Ovary (tissue), 9 donors: ENCODE results near the gene ANKRD39. TPM values are rescaled to one million over a fixed set of nuclear protein-coding genes. Genes with fewer than 3 reads are reported as not detected.

ENCODE experiments used
- DNase-seq, 5 donors: peaks; one replicate each; pipeline ENCODE4 v3.0.0-alpha.2; 2019 to 2020
- H3K27ac ChIP-seq, 2 donors: fragments of 200-600 bp; one replicate each; pipeline versions ENCODE4 v1.5.1 to v1.8.0; 2019 to 2022
- H3K27me3 ChIP-seq: fragments of 200-600 bp; one replicate; pipeline ENCODE4 v1.8.0; 2022
- H3K36me3 ChIP-seq: fragments of 200-600 bp; sonication (generic); one replicate; pipeline ENCODE4 v1.5.1; 2019
- H3K4me1 ChIP-seq: one replicate; pipeline ENCODE4 v1.8.1; 2013; ENCODE audit warnings: mild to moderate bottlenecking, moderate library complexity; ENCODE audit not compliant: insufficient read depth
- H3K4me3 ChIP-seq: fragments of 200-600 bp; sonication (generic); one replicate; pipeline ENCODE4 v1.5.1; 2017
- H3K9me3 ChIP-seq, 2 donors: fragments of 200-600 bp in 1 of 2; sonication (generic) in 1 of 2; one replicate each; pipeline versions ENCODE4 v1.5.1 to v1.8.1; 2013 to 2019; ENCODE audit warnings: mild to moderate bottlenecking in 1 of 2, moderate library complexity in 1 of 2
- EP300 ChIP-seq: sonication (generic); formaldehyde crosslinking; IDR thresholded peaks from one replicate; pipeline ENCODE4 v1.6.1; 2017; ENCODE audit warnings: antibody characterized with exemption
- POLR2A ChIP-seq: fragments of 450-650 bp; IDR thresholded peaks from one replicate; pipeline ENCODE4 v1.6.1; 2017; ENCODE audit warnings: antibody characterized with exemption, mild to moderate bottlenecking, moderate library complexity
- WGBS, 3 donors: extraction: QIAGEN DNeasy Blood & Tissue Kit in 1 of 3; methylation state at CpG; one replicate each; pipeline versions ENCODE4 v1.1.5 to v1.1.7; 2013 to 2017; 5-methylcytosine and 5-hydroxymethylcytosine counted together
- intact Hi-C, 4 donors: fragments of 100-400 bp; cut with DNase I; formaldehyde crosslinking; loops; one replicate each; pipeline versions ENCODE4 v1.11.0 to v1.15.1; 2022 to 2023
- polyA plus RNA-seq, 2 donors: library from polyadenylated mRNA; stranded (reverse); fragments of 200-250 nt in 1 of 2; fragments of 350-450 nt in 1 of 2; fragmentation: Illumina TruSeq in 1 of 2; extraction: RNeasy Lipid Tissue Mini Kit (QIAGEN cat#74804) in 1 of 2; gene quantifications; one replicate each; pipeline ENCODE4 v1.2.3, GENCODE V29; 2013 to 2014
- total RNA-seq, 7 donors: library from RNA; depleted of rRNA in 2 of 7; stranded (reverse); fragments of >200 nt in 2 of 7; fragmentation: NEBNext Ultra II Directional in 3 of 7; extraction: Animal tissue kit (Norgen Biotek cat#: 25700) in 3 of 7; gene quantifications; one replicate each; pipeline versions ENCODE4 v1.1.0 to v1.2.4, GENCODE V29; 2016 to 2023
- TF ChIP-seq, protein P1 (sequence below), 3 donors: fragments of 450-650 bp in 2 of 3; fragments of 200-600 bp in 1 of 3; IDR thresholded peaks; one replicate each; pipeline versions ENCODE4 v1.5.1 to v1.8.0; 2016 to 2022; ENCODE audit warnings: antibody characterized with exemption in 3 of 3, mild to moderate bottlenecking in 1 of 3
- donor health status: DM: no; HTN: no; CAD: no; lungs with moderate emphysema.
- donor health status: DM: no; HTN: no; CAD: no.
- donor health status: Bipolar disorder and iron deficiency.
- donor health status: DM: yes; HTN: yes; CAD: no.
- donor health status: DM: no; HTN: no; CAD: no.
- donor health status: DM: yes; HTN: yes; CAD: no.

ANKRD39 gene
- total and polyA plus RNA-seq, 9 donors, result 2.6 to 14.7 (median 12.7) TPM

DNA sequence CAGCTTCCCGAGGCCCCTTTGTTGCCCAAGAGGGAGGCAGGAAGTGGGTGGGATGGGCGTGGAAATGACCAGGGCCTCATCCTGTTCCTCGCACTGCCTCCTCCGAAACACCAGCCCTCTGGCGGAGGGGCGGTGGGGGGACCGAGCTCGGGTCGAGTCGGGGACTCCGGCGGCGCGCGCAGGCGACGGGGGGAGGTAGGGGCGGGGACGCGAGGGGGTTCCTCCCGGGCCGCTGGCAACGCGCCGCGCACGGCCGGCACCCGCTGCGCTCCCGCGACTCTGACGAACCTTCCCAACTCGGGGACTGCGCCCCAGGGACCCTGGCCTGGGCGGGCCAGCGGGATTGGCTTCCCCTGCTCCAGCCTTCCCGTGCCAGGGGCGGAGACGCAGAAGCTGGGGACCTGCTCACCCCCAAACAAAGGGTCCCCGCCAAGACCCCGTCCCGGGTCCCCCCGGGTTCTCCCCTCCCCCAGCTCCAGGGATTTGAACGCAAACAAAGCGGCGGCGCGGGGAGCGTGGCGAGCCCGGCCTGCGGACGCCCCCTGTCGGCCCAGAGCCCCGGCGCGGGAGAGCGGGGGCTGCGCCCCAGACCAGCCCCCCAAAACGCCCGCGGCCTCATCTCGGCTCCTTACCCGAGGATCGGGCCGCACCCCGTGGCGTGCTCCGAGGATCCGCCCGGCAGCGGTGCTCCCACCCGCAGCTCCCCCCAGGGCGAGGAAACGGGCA lies 10.9 kb upstream of the ANKRD39 start:
- peaks cover 10% of the 10 kb centered on the region for H3K4me1 ChIP-seq
- TF ChIP-seq POLR2A, result peak; percentile 17
- TF ChIP-seq, protein P1, sequence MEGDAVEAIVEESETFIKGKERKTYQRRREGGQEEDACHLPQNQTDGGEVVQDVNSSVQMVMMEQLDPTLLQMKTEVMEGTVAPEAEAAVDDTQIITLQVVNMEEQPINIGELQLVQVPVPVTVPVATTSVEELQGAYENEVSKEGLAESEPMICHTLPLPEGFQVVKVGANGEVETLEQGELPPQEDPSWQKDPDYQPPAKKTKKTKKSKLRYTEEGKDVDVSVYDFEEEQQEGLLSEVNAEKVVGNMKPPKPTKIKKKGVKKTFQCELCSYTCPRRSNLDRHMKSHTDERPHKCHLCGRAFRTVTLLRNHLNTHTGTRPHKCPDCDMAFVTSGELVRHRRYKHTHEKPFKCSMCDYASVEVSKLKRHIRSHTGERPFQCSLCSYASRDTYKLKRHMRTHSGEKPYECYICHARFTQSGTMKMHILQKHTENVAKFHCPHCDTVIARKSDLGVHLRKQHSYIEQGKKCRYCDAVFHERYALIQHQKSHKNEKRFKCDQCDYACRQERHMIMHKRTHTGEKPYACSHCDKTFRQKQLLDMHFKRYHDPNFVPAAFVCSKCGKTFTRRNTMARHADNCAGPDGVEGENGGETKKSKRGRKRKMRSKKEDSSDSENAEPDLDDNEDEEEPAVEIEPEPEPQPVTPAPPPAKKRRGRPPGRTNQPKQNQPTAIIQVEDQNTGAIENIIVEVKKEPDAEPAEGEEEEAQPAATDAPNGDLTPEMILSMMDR (IDR thresholded peaks at IDR 0.05), result peak; percentile 38 to 76 (median 66)
- TF ChIP-seq EP300, result no peak
- H3K4me3 ChIP-seq, result peak overlapping the region; percentile 91
- peak overlapping the region; percentile 96 to 98 for H3K27ac ChIP-seq
- DNase-seq, result peak; percentile 88 to 92 (median 90)
- WGBS, 3 donors, result 0% methylated on average over 34 to 76 of the region's 76 CpGs
- H3K9me3 ChIP-seq, result no peaks in the 10 kb centered on the region
- no peaks in the 10 kb centered on the region for H3K27me3 ChIP-seq
- intact Hi-C loops, result loop anchor here in 2 of 4 donors (2.0 to 5.0 kb wide), 2 partner anchors 38 to 84 kb away; no protein-coding TSS in a partner anchor
- H3K36me3 ChIP-seq, result no peaks in the 10 kb centered on the region

DNA sequence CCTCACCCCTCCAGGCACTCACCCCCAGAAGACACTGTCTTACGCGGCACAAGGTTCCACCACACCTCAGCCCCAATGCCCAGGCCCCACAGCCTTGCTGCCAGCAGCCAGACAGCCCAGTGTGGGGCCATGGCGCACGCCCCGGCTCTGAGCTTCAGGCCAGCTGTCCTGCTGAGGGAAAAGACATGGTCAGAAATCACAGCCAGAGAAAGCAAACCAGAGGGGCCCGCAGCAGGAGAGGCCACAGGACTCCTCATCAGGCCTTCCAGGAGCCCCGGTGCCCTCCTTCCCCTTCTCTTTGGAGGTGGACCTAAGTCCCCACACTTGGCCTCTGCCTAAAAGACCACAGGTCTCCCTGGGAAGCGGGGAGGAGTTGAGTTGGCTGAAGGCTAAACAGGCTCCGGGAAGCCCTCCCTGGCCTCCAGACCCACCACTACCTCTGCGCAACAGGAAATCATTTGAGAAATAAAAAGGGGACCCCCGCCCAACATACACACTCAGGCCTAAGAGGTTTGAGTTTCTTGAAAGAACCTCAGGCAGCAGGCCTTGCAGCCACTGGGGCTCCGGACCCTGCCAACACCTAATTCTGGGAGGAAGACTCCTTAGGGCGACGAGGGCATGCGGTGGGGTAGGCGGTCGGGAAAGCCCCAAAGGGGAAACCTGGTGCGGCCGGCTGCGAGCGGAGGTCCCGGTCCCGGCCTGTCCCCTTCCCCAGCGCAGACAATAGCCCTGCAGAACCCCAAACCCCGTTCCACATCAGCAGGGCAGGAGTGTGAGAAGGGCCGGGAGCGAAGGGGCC lies 10.1 kb upstream of the ANKRD39 start:
- no peaks in the 10 kb centered on the region for H3K27me3 ChIP-seq
- intact Hi-C loops, result loop anchor here in 2 of 4 donors (2.0 to 5.0 kb wide), 2 partner anchors 39 to 84 kb away; no protein-coding TSS in a partner anchor
- 3 to 8% (median 6%) methylated on average over 26 to 27 of the region's 27 CpGs for WGBS, 3 donors

DNA sequence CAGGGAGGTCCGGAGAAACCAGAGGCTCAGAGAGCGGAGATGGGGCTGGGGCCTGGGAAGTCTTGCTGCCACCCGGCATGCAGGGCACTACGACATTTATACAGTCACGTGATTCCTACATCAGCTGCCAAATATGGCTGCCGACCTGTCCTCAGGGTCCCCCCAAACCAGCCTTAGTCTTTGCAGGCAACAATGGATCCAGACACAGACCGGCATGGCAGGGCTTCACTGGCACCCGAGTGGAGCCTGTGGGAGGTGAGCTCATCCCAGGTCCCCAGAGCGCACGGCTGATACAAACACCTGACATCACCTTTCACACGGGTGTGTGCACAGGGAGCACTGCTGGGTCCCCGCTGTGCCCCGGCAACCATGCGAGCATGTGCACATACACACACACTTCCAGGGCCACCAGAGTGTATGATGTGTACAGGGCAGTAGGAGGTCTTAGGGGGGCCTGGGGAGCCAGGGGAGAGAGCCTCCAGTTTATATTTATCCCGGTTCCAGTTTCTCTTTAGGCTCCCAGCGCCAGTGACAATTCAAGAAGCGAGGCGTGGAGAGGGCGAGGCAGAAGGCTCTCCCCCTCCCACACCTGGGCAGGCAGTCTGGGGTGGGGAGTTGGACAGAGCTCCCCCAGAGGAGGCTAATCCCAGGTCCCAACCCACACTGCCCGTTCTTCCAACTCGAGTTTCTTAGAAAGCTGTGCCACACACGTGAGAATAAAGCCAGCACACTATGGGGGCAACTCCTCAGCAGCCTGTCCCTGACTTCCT lies 9.4 kb upstream of the ANKRD39 start:
- 48 to 50% (median 50%) methylated on average over 20 to 22 of the region's 22 CpGs for WGBS, 3 donors
- peaks cover 10% of the 10 kb centered on the region for H3K4me1 ChIP-seq
- peak overlapping the region in 1 of 2 donors; percentile 96 for H3K27ac ChIP-seq
- H3K27me3 ChIP-seq, result no peaks in the 10 kb centered on the region
- no peak for DNase-seq
- no peaks in the 10 kb centered on the region for H3K9me3 ChIP-seq
- intact Hi-C loops, result loop anchor here in 1 of 4 donors (5.0 kb wide), 1 partner anchor 85 kb away; no protein-coding TSS in a partner anchor
- peak overlapping the region; percentile 91 for H3K4me3 ChIP-seq
- TF ChIP-seq POLR2A (no peak), EP300 (no peak)
- TF ChIP-seq, protein P1 (IDR thresholded peaks at IDR 0.05), result no peak
- no peaks in the 10 kb centered on the region for H3K36me3 ChIP-seq

More for the DNA sequence above, 10.1 kb upstream of the ANKRD39 start:
- Histone ChIP-seq H3K9me3 (no peaks in the 10 kb centered on the region), H3K27ac (peak overlapping the region; percentile 96 to 98), H3K36me3 (no peaks in the 10 kb centered on the region), H3K4me3 (peak overlapping the region; percentile 91), H3K4me1 (peaks cover 10% of the 10 kb centered on the region)
- TF ChIP-seq, protein P1 (IDR thresholded peaks at IDR 0.05), result no peak
- no peak for TF ChIP-seq POLR2A
- no peak for TF ChIP-seq EP300
- no peak for DNase-seq

DNA sequence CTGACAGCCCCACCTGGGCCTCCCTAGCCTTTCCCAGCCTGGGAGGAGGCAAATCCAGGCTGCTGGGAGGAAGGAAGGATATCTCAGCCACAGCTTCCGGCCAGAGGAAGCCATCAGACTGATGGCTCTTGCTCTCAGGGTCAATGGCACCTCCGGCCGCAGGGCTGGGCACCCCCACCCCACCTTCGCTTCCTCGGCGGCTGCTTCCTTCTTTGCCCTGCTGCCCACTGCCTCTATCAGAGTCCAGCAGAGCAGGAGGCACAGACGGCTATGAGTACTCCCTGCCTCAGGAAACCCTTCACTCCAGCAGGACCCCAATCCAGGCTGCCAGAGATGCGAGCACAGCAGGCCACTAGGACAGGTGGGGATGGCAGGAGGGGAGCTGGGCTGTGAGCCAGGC lies 8.8 kb upstream of the ANKRD39 start:
- DNase-seq, result no peak
- Histone ChIP-seq H3K27me3 (no peaks in the 10 kb centered on the region), H3K4me3 (no peak overlapping the region), H3K27ac (peak overlapping the region in 1 of 2 donors; percentile 6), H3K36me3 (no peaks in the 10 kb centered on the region), H3K4me1 (peaks cover 10% of the 10 kb centered on the region), H3K9me3 (no peaks in the 10 kb centered on the region)
- intact Hi-C loops, result loop anchor here in 1 of 4 donors (5.0 kb wide), 1 partner anchor 86 kb away; no protein-coding TSS in a partner anchor
- TF ChIP-seq POLR2A (no peak), EP300 (no peak)
- TF ChIP-seq, protein P1 (IDR thresholded peaks at IDR 0.05), result no peak
- WGBS, 3 donors, result 66 to 71% (median 66%) methylated on average over 8 of the region's 8 CpGs
